Lower leg skin (tissue), 3 donors: ENCODE measurements around the gene VPS26B.

Experiments used
- POLR2A ChIP-seq, 2 donors: fragments of 450-650 bp; IDR thresholded peaks; one replicate each; pipeline ENCODE4 v1.6.1; 2016 to 2017; ENCODE audit warnings: antibody characterized with exemption in 2 of 2, mild to moderate bottlenecking in 1 of 2, moderate library complexity in 1 of 2
- TF ChIP-seq, protein P1 (sequence below), 3 donors: fragments of 450-650 bp; IDR thresholded peaks; one replicate each; pipeline ENCODE4 v1.5.1; 2016; ENCODE audit warnings: antibody characterized with exemption in 3 of 3, mild to moderate bottlenecking in 3 of 3, moderate library complexity in 2 of 3

- TF ChIP-seq, protein P1, sequence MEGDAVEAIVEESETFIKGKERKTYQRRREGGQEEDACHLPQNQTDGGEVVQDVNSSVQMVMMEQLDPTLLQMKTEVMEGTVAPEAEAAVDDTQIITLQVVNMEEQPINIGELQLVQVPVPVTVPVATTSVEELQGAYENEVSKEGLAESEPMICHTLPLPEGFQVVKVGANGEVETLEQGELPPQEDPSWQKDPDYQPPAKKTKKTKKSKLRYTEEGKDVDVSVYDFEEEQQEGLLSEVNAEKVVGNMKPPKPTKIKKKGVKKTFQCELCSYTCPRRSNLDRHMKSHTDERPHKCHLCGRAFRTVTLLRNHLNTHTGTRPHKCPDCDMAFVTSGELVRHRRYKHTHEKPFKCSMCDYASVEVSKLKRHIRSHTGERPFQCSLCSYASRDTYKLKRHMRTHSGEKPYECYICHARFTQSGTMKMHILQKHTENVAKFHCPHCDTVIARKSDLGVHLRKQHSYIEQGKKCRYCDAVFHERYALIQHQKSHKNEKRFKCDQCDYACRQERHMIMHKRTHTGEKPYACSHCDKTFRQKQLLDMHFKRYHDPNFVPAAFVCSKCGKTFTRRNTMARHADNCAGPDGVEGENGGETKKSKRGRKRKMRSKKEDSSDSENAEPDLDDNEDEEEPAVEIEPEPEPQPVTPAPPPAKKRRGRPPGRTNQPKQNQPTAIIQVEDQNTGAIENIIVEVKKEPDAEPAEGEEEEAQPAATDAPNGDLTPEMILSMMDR (IDR thresholded peaks at IDR 0.05), result no peak
- no peak for TF ChIP-seq POLR2A (IDR thresholded peaks at IDR 0.05)
These were observed 34.1 kb downstream of the VPS26B start for GRCh38 chr11:134258577-134258976.
